ENCODE data around the gene RPS6KA1. TPM values are rescaled to one million over a fixed set of nuclear protein-coding genes. Genes with fewer than 3 reads are reported as not detected.

The RPS6KA1 gene
- polyA plus RNA-seq, 1 donor (not counting 4 experiments of a cell fraction or from before 2014, with no cell fraction given) = 65.9 TPM

GRCh38 chr1:26544126-26544525, 14.6 kb downstream of the RPS6KA1 start:
- FAIRE-seq (no peak), DNase-seq (ENCODE audit: low read depth, low spot score) (no peak)
- dilution Hi-C loops (cut with MboI; ENCODE audit: extremely low pct_ligation_motif_present, low sequenced_read_pairs) = no loop called here
- Histone ChIP-seq H3K9ac (ENCODE audit: control insufficient read depth, extremely low read depth, insufficient read depth, low read length) (no peak overlapping the region), H3K9me3 (ENCODE audit: control insufficient read depth, low read depth, low read length) (no peaks in the 10 kb centered on the region), H4K20me1 (ENCODE audit: control insufficient read depth, extremely low read depth, insufficient read depth, low read length) (peaks cover 9% of the 10 kb centered on the region), H3K4me3 (ENCODE audit: control insufficient read depth in 2 of 3, extremely low read depth in 1 of 3, insufficient read depth in 2 of 3, low read depth in 1 of 3, low read length in 3 of 3) (no peak overlapping the region), H3K4me2 (ENCODE audit: control insufficient read depth, extremely low read depth, insufficient read depth, low read depth, low read length) (no peak overlapping the region), H3K9me1 (ENCODE audit: control insufficient read depth, extremely low read depth, insufficient read depth, low read length) (peaks cover 14% of the 10 kb centered on the region), H3K27me3 (ENCODE audit: control insufficient read depth, extremely low read depth, insufficient read depth, low read length) (no peaks in the 10 kb centered on the region), H3K27ac (ENCODE audit: control insufficient read depth, insufficient read depth, low read length) (peak overlapping the region; percentile 20), H2AFZ (ENCODE audit: control insufficient read depth, low read length) (no peak overlapping the region), H3K4me1 (ENCODE audit: control insufficient read depth, extremely low read depth, insufficient read depth, low read length) (peaks cover 40% of the 10 kb centered on the region), H3K79me2 (ENCODE audit: control insufficient read depth, insufficient read depth, low read length) (peaks cover 68% of the 10 kb centered on the region), H3K36me3 (ENCODE audit: control insufficient read depth in 2 of 2, extremely low read depth in 1 of 2, insufficient read depth in 2 of 2, low read length in 2 of 2) (peaks cover 24 to 37% of the 10 kb centered on the region in 2 experiments)
- TF ChIP-seq CTCF (optimal IDR thresholded peaks at IDR 0.05 in 1 of 3, IDR thresholded peaks at IDR 0.05 in 1 of 3, conservative IDR thresholded peaks at IDR 0.05 in 1 of 3; ENCODE audit: extremely low read depth in 1 of 3, insufficient read depth in 2 of 3, low read length in 3 of 3) = no peak
- no peak for TF ChIP-seq EZH2 (IDR thresholded peaks at IDR 0.05; ENCODE audit: low read length)

- DNase-seq (ENCODE audit: low read depth, low spot score) = no peak
- dilution Hi-C loops (cut with MboI; ENCODE audit: extremely low pct_ligation_motif_present, low sequenced_read_pairs) = no loop called here
- Histone ChIP-seq H4K20me1 (ENCODE audit: control insufficient read depth, extremely low read depth, insufficient read depth, low read length) (peaks cover 9% of the 10 kb centered on the region), H3K9me1 (ENCODE audit: control insufficient read depth, extremely low read depth, insufficient read depth, low read length) (peaks cover 14% of the 10 kb centered on the region), H3K4me2 (ENCODE audit: control insufficient read depth, extremely low read depth, insufficient read depth, low read depth, low read length) (peak overlapping the region; percentile 22), H3K36me3 (ENCODE audit: control insufficient read depth in 2 of 2, extremely low read depth in 1 of 2, insufficient read depth in 2 of 2, low read length in 2 of 2) (peaks cover 22 to 32% of the 10 kb centered on the region in 2 experiments), H3K79me2 (ENCODE audit: control insufficient read depth, insufficient read depth, low read length) (peaks cover 52% of the 10 kb centered on the region), H3K27me3 (ENCODE audit: control insufficient read depth, extremely low read depth, insufficient read depth, low read length) (no peaks in the 10 kb centered on the region), H3K27ac (ENCODE audit: control insufficient read depth, insufficient read depth, low read length) (no peak overlapping the region), H3K9ac (ENCODE audit: control insufficient read depth, extremely low read depth, insufficient read depth, low read length) (no peak overlapping the region), H2AFZ (ENCODE audit: control insufficient read depth, low read length) (no peak overlapping the region), H3K4me1 (ENCODE audit: control insufficient read depth, extremely low read depth, insufficient read depth, low read length) (peaks cover 40% of the 10 kb centered on the region), H3K4me3 (ENCODE audit: control insufficient read depth in 2 of 3, extremely low read depth in 1 of 3, insufficient read depth in 2 of 3, low read depth in 1 of 3, low read length in 3 of 3) (no peak overlapping the region), H3K9me3 (ENCODE audit: control insufficient read depth, low read depth, low read length) (no peaks in the 10 kb centered on the region)
- TF ChIP-seq CTCF (optimal IDR thresholded peaks at IDR 0.05 in 1 of 3, IDR thresholded peaks at IDR 0.05 in 1 of 3, conservative IDR thresholded peaks at IDR 0.05 in 1 of 3; ENCODE audit: extremely low read depth in 1 of 3, insufficient read depth in 2 of 3, low read length in 3 of 3) = no peak
- TF ChIP-seq EZH2 (IDR thresholded peaks at IDR 0.05; ENCODE audit: low read length) = no peak
- FAIRE-seq = no peak
Observed at GRCh38 chr1:26545969-26546323, 16.4 kb downstream of the RPS6KA1 start.
